Myocyte (in vitro differentiated cells): ENCODE results near the gene PUS1. TPM values are rescaled to one million over a fixed set of nuclear protein-coding genes. Genes with fewer than 3 reads are reported as not detected.
A peak's percentile ranks its signal among the peaks of the same experiment; 100 is the strongest.

Source experiments
- DNase-seq: peaks from one replicate; pipeline ENCODE4 v3.0.0-alpha.2; 2012; ENCODE audit warnings: low read depth
- total RNA-seq: library from RNA; depleted of rRNA; stranded (reverse); fragments of >200 nt; gene quantifications from 2 replicates; pipeline ENCODE4 v1.2.3, GENCODE V29; 2014

The PUS1 gene
- total RNA-seq, 1 donor from 2014 or later = 14.3 TPM

- DNase-seq = no peak
These were observed 26.5 kb upstream of the PUS1 start for GRCh38 chr12:131902332-131903241.

- peak; percentile 79 for DNase-seq
These were observed 25.5 kb upstream of the PUS1 start for GRCh38 chr12:131903270-131904255.

- no peak for DNase-seq
These were observed 24.7 kb upstream of the PUS1 start for GRCh38 chr12:131904346-131904745.

- DNase-seq = no peak
These were observed 23.9 kb upstream of the PUS1 start for GRCh38 chr12:131905081-131905629.

GRCh38 chr12:131905630-131906091 lies 23.4 kb upstream of the PUS1 start:
- DNase-seq = no peak

GRCh38 chr12:131907379-131908091 lies 21.5 kb upstream of the PUS1 start:
- DNase-seq = no peak

- DNase-seq = no peak
These were observed 20.7 kb upstream of the PUS1 start for GRCh38 chr12:131908092-131909080.

GRCh38 chr12:131909081-131909751 lies 19.9 kb upstream of the PUS1 start:
- no peak for DNase-seq

- no peak for DNase-seq
These were observed 19.3 kb upstream of the PUS1 start for GRCh38 chr12:131909752-131910219.

- DNase-seq = no peak
These were observed 18.6 kb upstream of the PUS1 start for GRCh38 chr12:131910302-131911027.

- DNase-seq = no peak
These were observed 17.9 kb upstream of the PUS1 start for GRCh38 chr12:131911028-131911650.

GRCh38 chr12:131911851-131912477 lies 17.1 kb upstream of the PUS1 start:
- no peak for DNase-seq

GRCh38 chr12:131912518-131913274 lies 16.4 kb upstream of the PUS1 start:
- DNase-seq = peak; percentile 93

- no peak for DNase-seq
These were observed 15.4 kb upstream of the PUS1 start for GRCh38 chr12:131913666-131914065.

- no peak for DNase-seq
These were observed 14.8 kb upstream of the PUS1 start for GRCh38 chr12:131914179-131914702.
